Esophagus squamous epithelium (tissue), 5 donors: ENCODE data around the gene CPSF2. TPM values are rescaled to one million over a fixed set of nuclear protein-coding genes. Genes with fewer than 3 reads are reported as not detected.

Source experiments
- DNase-seq: peaks from one replicate; lab custom pipeline; 2025; lab: John Stamatoyannopoulos, UW
- H3K27ac ChIP-seq, 4 donors: fragments of 200-600 bp; sonication (generic); one replicate each; pipeline ENCODE4 v1.5.1; 2016 to 2019; ENCODE audit warnings: mild to moderate bottlenecking in 1 of 4
- H3K27me3 ChIP-seq, 4 donors: fragments of 200-600 bp; sonication (generic); 1 replicate in 3 of 4; 2 replicates in 1 of 4; pipeline versions ENCODE4 v1.5.1 to v1.6.0; 2017 to 2021; ENCODE audit warnings: antibody characterized with exemption in 1 of 4
- H3K36me3 ChIP-seq, 3 donors: fragments of 200-600 bp; sonication (generic); one replicate each; pipeline ENCODE4 v1.5.1; 2016 to 2019
- H3K4me1 ChIP-seq, 3 donors: fragments of 200-600 bp; sonication (generic); one replicate each; pipeline ENCODE4 v1.5.1; 2017 to 2019
- H3K4me3 ChIP-seq, 4 donors: fragments of 200-600 bp; sonication (generic); 1 replicate in 3 of 4; 2 replicates in 1 of 4; pipeline ENCODE4 v1.5.1; 2016 to 2019; ENCODE audit warnings: mild to moderate bottlenecking in 2 of 4, moderate library complexity in 1 of 4
- H3K9me3 ChIP-seq, 3 donors: fragments of 200-600 bp; sonication (generic); one replicate each; pipeline ENCODE4 v1.5.1; 2016 to 2019
- POLR2A ChIP-seq, 4 donors: fragments of 450-650 bp; IDR thresholded peaks; one replicate each; pipeline ENCODE4 v1.6.1; 2017; ENCODE audit warnings: antibody characterized with exemption in 4 of 4, mild to moderate bottlenecking in 4 of 4, moderate library complexity in 3 of 4
- WGBS, 2 donors: methylation state at CpG; one replicate each; pipeline ENCODE4 v1.1.5; 2018; 5-methylcytosine and 5-hydroxymethylcytosine counted together
- intact Hi-C: fragments of 100-400 bp; cut with DNase I; formaldehyde crosslinking; loops from one replicate; pipeline ENCODE4 v1.15.0; 2022
- total RNA-seq, 4 donors: library from RNA; depleted of rRNA; stranded (reverse); fragments of >200 nt; gene quantifications; one replicate each; pipeline ENCODE4 v1.1.0, GENCODE V29; 2016
- TF ChIP-seq, protein P1 (sequence below), 6 experiments: fragments of 450-650 bp in 4 of 6; fragments of 200-600 bp in 2 of 6; sonication (generic) in 2 of 6; IDR thresholded peaks; one replicate each; pipeline ENCODE4 v1.5.1; 2016 to 2019; ENCODE audit warnings: antibody characterized with exemption in 6 of 6, mild to moderate bottlenecking in 4 of 6, moderate library complexity in 4 of 6
- donor health status: DM: yes; HTN: yes; CAD: no.

Gene CPSF2
- total RNA-seq, 4 donors from 2014 or later: 29.6 to 71.4 (median 46.7) TPM

GRCh38 chr14:92153581-92153980 is 31.8 kb downstream of the CPSF2 start:
- no peaks in the 10 kb centered on the region for H3K4me1 ChIP-seq
- WGBS, 2 donors: 92 to 100% methylated on average over 1 of the region's 1 CpG
- no peaks in the 10 kb centered on the region for H3K9me3 ChIP-seq
- no peak overlapping the region for H3K27ac ChIP-seq
- no peak overlapping the region for H3K4me3 ChIP-seq
- H3K27me3 ChIP-seq: no peaks in the 10 kb centered on the region
- H3K36me3 ChIP-seq: peaks cover 11 to 91% (median 25%) of the 10 kb centered on the region in 3 donors
- no peak for DNase-seq
- TF ChIP-seq, protein P1, sequence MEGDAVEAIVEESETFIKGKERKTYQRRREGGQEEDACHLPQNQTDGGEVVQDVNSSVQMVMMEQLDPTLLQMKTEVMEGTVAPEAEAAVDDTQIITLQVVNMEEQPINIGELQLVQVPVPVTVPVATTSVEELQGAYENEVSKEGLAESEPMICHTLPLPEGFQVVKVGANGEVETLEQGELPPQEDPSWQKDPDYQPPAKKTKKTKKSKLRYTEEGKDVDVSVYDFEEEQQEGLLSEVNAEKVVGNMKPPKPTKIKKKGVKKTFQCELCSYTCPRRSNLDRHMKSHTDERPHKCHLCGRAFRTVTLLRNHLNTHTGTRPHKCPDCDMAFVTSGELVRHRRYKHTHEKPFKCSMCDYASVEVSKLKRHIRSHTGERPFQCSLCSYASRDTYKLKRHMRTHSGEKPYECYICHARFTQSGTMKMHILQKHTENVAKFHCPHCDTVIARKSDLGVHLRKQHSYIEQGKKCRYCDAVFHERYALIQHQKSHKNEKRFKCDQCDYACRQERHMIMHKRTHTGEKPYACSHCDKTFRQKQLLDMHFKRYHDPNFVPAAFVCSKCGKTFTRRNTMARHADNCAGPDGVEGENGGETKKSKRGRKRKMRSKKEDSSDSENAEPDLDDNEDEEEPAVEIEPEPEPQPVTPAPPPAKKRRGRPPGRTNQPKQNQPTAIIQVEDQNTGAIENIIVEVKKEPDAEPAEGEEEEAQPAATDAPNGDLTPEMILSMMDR (IDR thresholded peaks at IDR 0.05): no peak
- TF ChIP-seq POLR2A (IDR thresholded peaks at IDR 0.05): no peak
- intact Hi-C loops: no loop called here

DNA sequence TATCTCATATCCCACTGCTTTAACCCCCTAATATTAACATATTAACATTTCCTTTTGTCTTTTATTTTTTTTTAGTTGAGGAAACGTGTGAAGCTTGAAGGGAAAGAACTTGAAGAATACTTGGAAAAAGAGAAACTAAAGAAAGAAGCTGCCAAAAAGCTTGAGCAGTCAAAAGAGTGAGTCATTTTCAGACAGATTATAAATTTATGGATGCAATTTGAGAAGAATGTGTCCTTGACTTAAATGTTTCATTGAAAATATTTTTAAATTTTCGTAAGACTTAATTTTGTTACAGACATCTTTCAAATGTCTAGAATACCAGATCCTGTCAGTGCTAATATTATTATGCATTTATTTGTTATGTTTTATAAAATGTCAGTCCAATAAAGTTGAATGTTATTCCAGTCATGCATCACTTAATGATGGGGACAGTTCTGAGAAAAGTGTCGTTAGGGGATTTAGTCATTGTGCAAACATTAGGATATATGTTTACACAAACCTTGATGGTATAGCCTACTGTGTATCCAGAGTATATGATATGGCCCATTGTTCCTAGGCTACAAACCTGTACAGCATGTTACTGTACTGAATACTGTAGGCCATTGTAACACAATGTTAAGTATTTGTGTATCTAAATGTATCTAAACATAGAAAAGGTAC is 32.6 kb downstream of the CPSF2 start:
- Histone ChIP-seq H3K27ac (no peak overlapping the region), H3K4me1 (no peaks in the 10 kb centered on the region), H3K4me3 (no peak overlapping the region), H3K36me3 (peaks cover 15 to 91% (median 18%) of the 10 kb centered on the region in 3 donors), H3K27me3 (no peaks in the 10 kb centered on the region), H3K9me3 (no peaks in the 10 kb centered on the region)
- 45 to 65% methylated on average over 3 of the region's 3 CpGs for WGBS, 2 donors
- intact Hi-C loops: no loop called here
- DNase-seq: no peak
- TF ChIP-seq, protein P1 (IDR thresholded peaks at IDR 0.05): no peak
- TF ChIP-seq POLR2A (IDR thresholded peaks at IDR 0.05): no peak

DNA sequence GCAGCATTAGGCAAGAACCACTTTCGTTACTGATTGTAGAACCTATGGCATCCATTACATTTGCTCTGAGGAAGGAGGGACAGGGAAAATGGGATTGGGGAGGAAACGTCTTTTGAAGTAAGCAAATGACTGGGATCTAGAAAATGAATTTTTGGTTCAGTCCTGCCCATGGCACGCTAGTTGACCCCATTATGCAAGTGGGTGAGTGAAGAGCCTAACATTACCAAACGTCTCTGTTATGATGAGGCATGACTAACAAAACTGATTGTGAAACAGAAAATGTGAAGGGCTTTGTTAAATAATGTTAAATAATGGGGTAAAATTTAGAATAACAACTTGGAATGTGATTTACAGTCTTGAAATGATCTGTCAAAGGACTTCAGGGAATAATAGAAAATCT is 38.9 kb downstream of the CPSF2 start:
- Histone ChIP-seq H3K9me3 (peaks cover 0 to 4% (median 0%) of the 10 kb centered on the region in 3 donors), H3K36me3 (peaks cover 12 to 100% (median 31%) of the 10 kb centered on the region in 3 donors), H3K27me3 (no peaks in the 10 kb centered on the region), H3K4me1 (no peaks in the 10 kb centered on the region), H3K4me3 (no peak overlapping the region), H3K27ac (peak overlapping the region in 2 of 4 donors; percentile 7 to 29)
- TF ChIP-seq, protein P1 (IDR thresholded peaks at IDR 0.05): no peak
- TF ChIP-seq POLR2A (IDR thresholded peaks at IDR 0.05): no peak
- intact Hi-C loops: no loop called here
- no peak for DNase-seq
- WGBS, 2 donors: 39 to 44% methylated on average over 4 of the region's 4 CpGs

GRCh38 chr14:92161521-92161920 is 39.8 kb downstream of the CPSF2 start:
- Histone ChIP-seq H3K9me3 (peaks cover 0 to 4% (median 0%) of the 10 kb centered on the region in 3 donors), H3K27me3 (no peaks in the 10 kb centered on the region), H3K36me3 (peaks cover 12 to 100% (median 29%) of the 10 kb centered on the region in 3 donors), H3K4me1 (no peaks in the 10 kb centered on the region), H3K27ac (no peak overlapping the region), H3K4me3 (no peak overlapping the region)
- TF ChIP-seq, protein P1 (IDR thresholded peaks at IDR 0.05): no peak
- no peak for TF ChIP-seq POLR2A (IDR thresholded peaks at IDR 0.05)
- WGBS, 2 donors: 80 to 90% methylated on average over 3 of the region's 3 CpGs
- intact Hi-C loops: no loop called here
- DNase-seq: no peak

DNA sequence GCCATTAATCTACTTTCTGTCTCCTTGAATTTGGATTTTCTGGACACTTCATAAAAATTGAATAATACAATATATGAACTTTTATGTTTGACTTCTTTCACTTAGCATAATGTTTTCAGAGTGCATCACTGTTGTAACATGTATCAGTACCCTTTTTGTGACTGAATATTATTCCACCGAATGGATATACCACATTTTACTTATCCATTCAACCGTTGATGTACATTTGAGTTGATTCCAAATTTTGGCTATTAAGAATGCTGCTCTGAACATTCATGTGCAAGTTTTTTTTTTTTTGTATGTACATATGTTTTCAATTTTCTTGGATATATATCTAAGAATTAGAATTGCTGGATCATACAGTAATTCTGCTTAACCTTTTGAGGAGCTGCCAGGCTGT is 43.2 kb downstream of the CPSF2 start:
- H3K4me3 ChIP-seq: no peak overlapping the region
- DNase-seq: no peak
- H3K27me3 ChIP-seq: no peaks in the 10 kb centered on the region
- TF ChIP-seq POLR2A (IDR thresholded peaks at IDR 0.05): no peak
- TF ChIP-seq, protein P1 (IDR thresholded peaks at IDR 0.05): no peak
- H3K4me1 ChIP-seq: no peaks in the 10 kb centered on the region
- H3K9me3 ChIP-seq: peaks cover 0 to 4% (median 0%) of the 10 kb centered on the region in 3 donors
- H3K27ac ChIP-seq: no peak overlapping the region
- peaks cover 7 to 86% (median 14%) of the 10 kb centered on the region in 3 donors for H3K36me3 ChIP-seq
- intact Hi-C loops: no loop called here
- 93 to 94% methylated on average over 2 of the region's 2 CpGs for WGBS, 2 donors
